ENCODE data around the gene TAS2R31.

DNA sequence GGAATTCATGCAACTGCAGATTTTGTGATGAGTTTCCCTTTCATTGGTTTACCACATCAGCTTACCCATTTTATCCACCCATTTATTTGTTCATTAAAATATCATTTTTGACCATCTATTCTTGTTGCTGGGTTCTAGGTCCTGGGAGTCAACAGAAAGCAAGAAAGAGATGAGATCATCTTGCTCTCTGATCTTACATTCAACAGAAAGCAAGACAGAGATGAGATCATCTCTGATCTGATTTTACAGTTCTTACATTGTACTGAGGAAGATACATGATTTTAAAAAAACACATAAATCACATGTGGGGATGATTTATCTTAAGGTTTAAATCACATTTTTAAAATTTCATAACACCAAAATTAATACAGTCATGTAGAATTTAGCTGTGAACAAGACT lies 28.6 kb upstream of the TAS2R31 start:
- TF ChIP-seq POLR2A (IDR thresholded peaks at IDR 0.05) (no peak), POLR2AphosphoS5 (IDR thresholded peaks at IDR 0.05; ENCODE audit: insufficient read depth in 1 of 2, low read depth in 1 of 2) (no peak)
- TF ChIP-seq, protein P1, sequence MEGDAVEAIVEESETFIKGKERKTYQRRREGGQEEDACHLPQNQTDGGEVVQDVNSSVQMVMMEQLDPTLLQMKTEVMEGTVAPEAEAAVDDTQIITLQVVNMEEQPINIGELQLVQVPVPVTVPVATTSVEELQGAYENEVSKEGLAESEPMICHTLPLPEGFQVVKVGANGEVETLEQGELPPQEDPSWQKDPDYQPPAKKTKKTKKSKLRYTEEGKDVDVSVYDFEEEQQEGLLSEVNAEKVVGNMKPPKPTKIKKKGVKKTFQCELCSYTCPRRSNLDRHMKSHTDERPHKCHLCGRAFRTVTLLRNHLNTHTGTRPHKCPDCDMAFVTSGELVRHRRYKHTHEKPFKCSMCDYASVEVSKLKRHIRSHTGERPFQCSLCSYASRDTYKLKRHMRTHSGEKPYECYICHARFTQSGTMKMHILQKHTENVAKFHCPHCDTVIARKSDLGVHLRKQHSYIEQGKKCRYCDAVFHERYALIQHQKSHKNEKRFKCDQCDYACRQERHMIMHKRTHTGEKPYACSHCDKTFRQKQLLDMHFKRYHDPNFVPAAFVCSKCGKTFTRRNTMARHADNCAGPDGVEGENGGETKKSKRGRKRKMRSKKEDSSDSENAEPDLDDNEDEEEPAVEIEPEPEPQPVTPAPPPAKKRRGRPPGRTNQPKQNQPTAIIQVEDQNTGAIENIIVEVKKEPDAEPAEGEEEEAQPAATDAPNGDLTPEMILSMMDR (IDR thresholded peaks at IDR 0.05): no peak

All from vagina (tissue), 2 donors.